Lung (tissue), 12 donors: ENCODE data around the gene CFAP251. TPM values are rescaled to one million over a fixed set of nuclear protein-coding genes. Genes with fewer than 3 reads are reported as not detected.

Experiments
- ATAC-seq: fragments of 200-7000 bp; cut with Tn5 transposase; one replicate; pipeline ENCODE4 v1.9.1; 2020; ENCODE audit warnings: moderate number of reproducible peaks; ENCODE audit not compliant: insufficient read depth, low FRiP score
- DNase-seq, 3 donors: peaks; one replicate each; pipeline ENCODE4 v3.0.0-alpha.2; 2013 to 2017
- H3K27ac ChIP-seq, 2 donors: one replicate each; pipeline ENCODE4 v1.5.1; 2013; ENCODE audit warnings: mild to moderate bottlenecking in 2 of 2, moderate library complexity in 2 of 2, control low read depth in 1 of 2, inconsistent platforms in 1 of 2, low read depth in 1 of 2, low read length in 1 of 2
- H3K27me3 ChIP-seq, 3 donors: one replicate each; pipeline ENCODE4 v1.5.1; 2013; ENCODE audit warnings: low read length in 2 of 3; ENCODE audit not compliant: control insufficient read depth in 3 of 3, insufficient read depth in 3 of 3
- H3K36me3 ChIP-seq, 4 donors: one replicate each; pipeline ENCODE4 v1.5.1; 2013; ENCODE audit warnings: low read length in 4 of 4, mild to moderate bottlenecking in 1 of 4, moderate library complexity in 1 of 4; ENCODE audit not compliant: control insufficient read depth in 4 of 4, insufficient read depth in 4 of 4
- H3K4me1 ChIP-seq, 5 donors: one replicate each; pipeline ENCODE4 v1.5.1; 2013; ENCODE audit warnings: low read length in 5 of 5, mild to moderate bottlenecking in 2 of 5, moderate library complexity in 1 of 5; ENCODE audit not compliant: control insufficient read depth in 5 of 5, insufficient read depth in 5 of 5
- H3K4me3 ChIP-seq: one replicate; pipeline ENCODE4 v1.5.1; 2013; ENCODE audit warnings: mild to moderate bottlenecking, control low read depth, moderate library complexity
- H3K9ac ChIP-seq, 2 donors: one replicate each; pipeline ENCODE4 v1.5.1; 2013; ENCODE audit warnings: low read length in 2 of 2, control low read depth in 1 of 2; ENCODE audit not compliant: insufficient read depth in 1 of 2
- H3K9me3 ChIP-seq, 4 donors: one replicate each; pipeline ENCODE4 v1.5.1; 2013; ENCODE audit warnings: low read length in 3 of 4, mild to moderate bottlenecking in 1 of 4, moderate library complexity in 1 of 4; ENCODE audit not compliant: control insufficient read depth in 4 of 4, insufficient read depth in 3 of 4
- WGBS, 2 donors: extraction: QIAGEN DNeasy Blood & Tissue Kit; methylation state at CpG; one replicate each; pipeline ENCODE4 v1.1.7; 2013; 5-methylcytosine and 5-hydroxymethylcytosine counted together
- polyA plus RNA-seq, 2 donors: library from polyadenylated mRNA; stranded (reverse); fragments of 200-250 nt; gene quantifications; one replicate each; pipeline ENCODE4 v1.2.1, GENCODE V29; 2013
- total RNA-seq, 2 donors: library from RNA; depleted of rRNA in 1 of 2; stranded (reverse); fragments of >200 nt in 1 of 2; gene quantifications; one replicate each; pipeline ENCODE4 v1.2.1, GENCODE V29; 2014 to 2021
- TF ChIP-seq, protein P1 (sequence below): IDR thresholded peaks from 2 replicates; pipeline ENCODE4 v1.5.1; 2012; ENCODE audit warnings: mild to moderate bottlenecking; ENCODE audit errors: control extremely low read depth, extremely low read depth
- donor health status: control.
- donor health status: control.
- donor health status: Bipolar disorder and iron deficiency.
- donor health status: healthy.
- donor health status: DM: yes; HTN: yes; CAD: no.

CFAP251 gene
- total and polyA plus RNA-seq, 4 donors: 6.9 to 35.4 (median 15.6) TPM

GRCh38 chr12:122014781-122015180, 96.4 kb downstream of the CFAP251 start:
- WGBS, 2 donors: 89 to 91% methylated on average over 5 of the region's 5 CpGs
- no peak overlapping the region for H3K4me3 ChIP-seq
- no peak overlapping the region for H3K9ac ChIP-seq
- TF ChIP-seq, protein P1, sequence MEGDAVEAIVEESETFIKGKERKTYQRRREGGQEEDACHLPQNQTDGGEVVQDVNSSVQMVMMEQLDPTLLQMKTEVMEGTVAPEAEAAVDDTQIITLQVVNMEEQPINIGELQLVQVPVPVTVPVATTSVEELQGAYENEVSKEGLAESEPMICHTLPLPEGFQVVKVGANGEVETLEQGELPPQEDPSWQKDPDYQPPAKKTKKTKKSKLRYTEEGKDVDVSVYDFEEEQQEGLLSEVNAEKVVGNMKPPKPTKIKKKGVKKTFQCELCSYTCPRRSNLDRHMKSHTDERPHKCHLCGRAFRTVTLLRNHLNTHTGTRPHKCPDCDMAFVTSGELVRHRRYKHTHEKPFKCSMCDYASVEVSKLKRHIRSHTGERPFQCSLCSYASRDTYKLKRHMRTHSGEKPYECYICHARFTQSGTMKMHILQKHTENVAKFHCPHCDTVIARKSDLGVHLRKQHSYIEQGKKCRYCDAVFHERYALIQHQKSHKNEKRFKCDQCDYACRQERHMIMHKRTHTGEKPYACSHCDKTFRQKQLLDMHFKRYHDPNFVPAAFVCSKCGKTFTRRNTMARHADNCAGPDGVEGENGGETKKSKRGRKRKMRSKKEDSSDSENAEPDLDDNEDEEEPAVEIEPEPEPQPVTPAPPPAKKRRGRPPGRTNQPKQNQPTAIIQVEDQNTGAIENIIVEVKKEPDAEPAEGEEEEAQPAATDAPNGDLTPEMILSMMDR: no peak
- H3K27me3 ChIP-seq: no peaks in the 10 kb centered on the region
- no peaks in the 10 kb centered on the region for H3K36me3 ChIP-seq
- no peak overlapping the region for H3K27ac ChIP-seq
- H3K9me3 ChIP-seq: peaks cover 0 to 4% (median 0%) of the 10 kb centered on the region in 4 donors
- H3K4me1 ChIP-seq: no peaks in the 10 kb centered on the region
- ATAC-seq: no peak
- no peak for DNase-seq

DNA sequence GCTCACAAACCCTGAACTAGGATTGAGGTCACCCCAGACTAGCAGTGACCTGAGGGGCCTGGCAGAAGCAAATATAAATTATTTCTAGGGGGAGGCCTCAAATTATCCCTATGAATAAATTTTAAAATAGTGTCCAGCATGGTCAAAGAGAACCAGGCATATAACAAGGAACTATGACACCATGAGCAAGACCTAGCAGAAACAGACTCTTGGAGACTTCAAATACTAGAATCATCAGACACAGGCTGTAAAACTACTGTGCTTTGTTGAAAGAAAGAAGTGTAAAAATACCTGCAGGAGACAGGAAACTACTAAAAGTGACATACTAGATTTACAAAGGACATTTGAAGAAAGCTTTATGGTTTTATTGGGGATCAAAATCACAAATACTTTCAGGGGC, 100.1 kb downstream of the CFAP251 start:
- ATAC-seq (no peak), DNase-seq (no peak)
- Histone ChIP-seq H3K36me3 (no peaks in the 10 kb centered on the region), H3K9me3 (peaks cover 0 to 4% (median 0%) of the 10 kb centered on the region in 4 donors), H3K4me3 (no peak overlapping the region), H3K9ac (no peak overlapping the region), H3K4me1 (peaks cover 0 to 8% (median 4%) of the 10 kb centered on the region in 5 donors), H3K27me3 (no peaks in the 10 kb centered on the region), H3K27ac (no peak overlapping the region)
- TF ChIP-seq, protein P1: no peak

DNA sequence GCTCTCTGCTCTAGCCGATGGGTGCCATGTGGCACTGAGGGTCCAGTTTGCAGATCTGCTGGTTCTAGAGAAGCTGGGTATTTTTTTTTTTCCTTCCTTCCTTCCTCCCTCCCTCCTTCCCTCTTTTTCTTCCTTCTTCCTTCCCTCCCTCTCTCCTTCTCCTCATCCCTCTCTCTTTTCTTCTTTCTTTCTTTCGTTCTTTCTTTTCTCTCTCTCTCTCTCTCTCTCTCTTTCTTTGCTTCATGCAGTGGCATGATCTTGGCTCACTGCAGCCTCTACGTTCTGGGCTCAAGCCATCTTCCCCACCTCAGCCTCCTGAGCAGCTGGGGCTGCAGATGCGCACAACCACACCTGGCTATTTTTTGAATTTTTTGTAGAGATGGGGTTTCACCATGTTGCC, 100.5 kb downstream of the CFAP251 start:
- TF ChIP-seq, protein P1: no peak
- peaks cover 0 to 13% (median 4%) of the 10 kb centered on the region in 5 donors for H3K4me1 ChIP-seq
- H3K9ac ChIP-seq: no peak overlapping the region
- DNase-seq: no peak
- H3K9me3 ChIP-seq: peaks cover 0 to 4% (median 0%) of the 10 kb centered on the region in 4 donors
- H3K36me3 ChIP-seq: no peaks in the 10 kb centered on the region
- H3K4me3 ChIP-seq: no peak overlapping the region
- no peak overlapping the region for H3K27ac ChIP-seq
- 94 to 95% methylated on average over 4 of the region's 4 CpGs for WGBS, 2 donors
- no peaks in the 10 kb centered on the region for H3K27me3 ChIP-seq
- ATAC-seq: no peak

DNA sequence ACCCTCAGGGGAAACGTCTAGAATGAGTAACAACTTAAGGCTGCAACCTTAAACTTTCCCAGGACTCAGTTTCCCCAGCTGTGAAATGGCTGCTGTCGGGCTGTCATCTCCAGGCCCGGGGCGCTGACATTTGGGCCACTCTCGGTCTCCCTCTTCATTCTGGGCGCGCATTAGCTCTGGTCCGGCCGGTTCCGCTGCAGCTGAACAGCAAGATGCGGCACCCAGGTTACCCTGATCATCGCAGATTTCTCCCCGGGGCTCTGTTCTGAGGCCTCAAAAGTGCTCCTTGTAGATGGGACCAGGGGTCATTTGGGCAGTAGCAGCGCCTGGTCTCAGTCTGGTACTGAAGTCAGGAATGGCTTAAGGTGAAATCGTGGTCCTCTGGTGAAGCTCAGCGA, 102.4 kb downstream of the CFAP251 start:
- Histone ChIP-seq H3K27me3 (no peaks in the 10 kb centered on the region), H3K4me1 (peaks cover 0 to 18% (median 4%) of the 10 kb centered on the region in 5 donors), H3K9me3 (peaks cover 0 to 4% (median 0%) of the 10 kb centered on the region in 4 donors), H3K9ac (no peak overlapping the region), H3K27ac (no peak overlapping the region), H3K4me3 (no peak overlapping the region), H3K36me3 (no peaks in the 10 kb centered on the region)
- DNase-seq (no peak), ATAC-seq (no peak)
- WGBS, 2 donors: 58 to 68% methylated on average over 16 of the region's 16 CpGs
- TF ChIP-seq, protein P1: no peak
